Activated T-helper 9 cell treated with anti-CD3 and anti-CD28 coated beads, Interleukin-2, amount 50 U/mL, for 16 hours (primary cell): ENCODE results near the gene RAB10.
"Not testable (repeated sequence)": the region's sequence is repeated elsewhere in the genome, so short reads cannot be mapped to it uniquely, and the experiment has no call there.

Experiments used
- DNase-seq: peaks from one replicate; pipeline ENCODE4 v3.0.0-alpha.2; 2020; ENCODE audit warnings: low read depth

The RAB10 gene

DNA sequence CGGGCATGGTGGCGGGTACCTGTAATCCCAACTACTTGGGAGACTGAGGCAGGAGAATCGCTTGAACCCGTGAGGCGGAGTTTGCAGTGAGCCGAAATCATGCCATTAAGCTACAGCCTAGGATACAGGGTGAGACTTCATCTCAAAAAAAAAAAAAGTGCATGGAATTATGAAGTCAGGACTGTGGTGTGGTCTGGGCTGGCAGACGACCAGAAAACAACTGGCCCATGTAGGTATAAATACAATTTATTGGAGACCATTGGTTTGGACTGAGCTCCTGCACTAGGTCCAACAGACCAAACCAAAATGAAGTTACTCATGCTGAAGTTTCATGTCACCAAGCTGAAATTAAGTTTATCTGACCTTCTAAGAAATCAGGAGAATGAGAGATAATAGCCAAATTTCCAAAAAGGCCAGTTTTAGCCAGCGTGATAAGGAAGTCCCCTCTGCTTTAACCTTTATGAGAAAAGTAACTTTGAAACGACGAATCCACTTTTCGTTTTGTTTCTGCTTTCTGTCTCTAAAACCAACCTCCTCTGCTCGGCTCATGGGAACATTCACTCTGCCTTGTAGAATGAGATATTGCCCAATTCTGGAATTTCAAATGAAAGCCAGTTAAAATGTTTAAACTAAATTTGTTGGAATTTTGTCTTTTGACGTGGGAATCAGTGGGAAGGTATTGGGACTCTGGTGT is 17.7 kb upstream of the RAB10 start:
- no peak for DNase-seq

- not testable (repeated sequence) for DNase-seq
These were observed 17.2 kb upstream of the RAB10 start for GRCh38 chr2:26016706-26017045.

- DNase-seq, result no peak
These were observed 16.3 kb upstream of the RAB10 start for GRCh38 chr2:26017464-26018183.

DNA sequence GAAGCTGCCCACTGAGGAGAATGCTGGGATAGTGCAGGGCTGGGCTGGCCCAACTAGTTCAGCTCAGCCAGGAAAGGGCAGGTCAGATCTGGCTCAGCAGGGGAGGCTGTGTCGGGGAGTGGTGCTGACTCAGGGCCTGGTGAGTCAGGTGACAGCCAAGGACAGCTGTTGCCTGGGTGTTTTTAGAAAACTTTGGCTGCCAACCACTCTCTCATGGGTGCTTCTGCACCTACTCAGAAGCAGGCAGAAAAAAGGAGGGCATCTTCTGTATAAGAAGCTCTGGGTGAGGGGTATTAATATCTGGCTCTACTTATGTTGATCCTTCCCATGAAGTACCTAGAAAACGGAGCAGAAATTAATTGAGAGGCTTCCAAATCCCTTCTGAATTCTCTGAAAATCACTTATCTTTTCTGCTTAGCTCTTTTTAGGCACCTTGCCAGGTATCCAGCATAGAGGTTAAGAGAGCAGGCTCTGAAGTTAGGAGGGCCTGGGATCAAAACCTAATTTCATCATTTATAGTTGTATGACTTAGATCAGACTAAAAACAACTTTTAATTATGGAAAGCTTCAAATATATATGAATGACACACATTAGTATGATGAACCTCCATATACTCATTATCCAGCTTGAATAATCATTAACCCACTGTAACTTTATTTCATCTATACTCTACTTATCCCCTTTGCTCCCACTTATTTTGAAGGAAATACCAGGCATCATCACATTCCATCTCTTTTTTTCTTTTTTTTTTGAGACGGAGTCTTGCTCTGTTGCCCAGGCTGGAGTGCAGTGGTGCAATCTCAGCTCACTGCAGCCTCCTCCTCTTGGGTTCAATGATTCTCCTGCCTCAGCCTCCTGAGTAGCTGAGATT is 15.5 kb upstream of the RAB10 start:
- DNase-seq, result no peak

- no peak for DNase-seq
These were observed 13.6 kb upstream of the RAB10 start for GRCh38 chr2:26020231-26020640.

GRCh38 chr2:26024260-26024659 is 9.6 kb upstream of the RAB10 start:
- no peak for DNase-seq

DNA sequence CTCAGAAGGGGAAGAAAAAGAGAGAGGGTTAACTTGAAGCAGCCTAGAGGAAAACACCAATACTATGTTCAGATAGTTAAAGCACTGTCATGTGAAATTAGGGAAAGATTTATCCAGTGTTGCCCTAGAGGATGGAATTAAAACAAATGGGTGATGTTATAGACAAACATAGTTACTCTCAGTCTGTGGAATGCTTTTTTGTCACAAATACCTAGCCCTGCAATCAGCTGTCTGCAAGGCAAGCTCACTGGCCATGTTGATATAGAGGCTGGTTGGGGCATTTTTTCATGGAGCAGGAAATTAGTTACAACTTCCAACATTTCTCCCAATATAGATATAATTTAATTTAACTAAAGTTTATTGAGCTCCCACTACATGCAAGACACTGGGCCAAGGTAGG is 8.4 kb upstream of the RAB10 start:
- DNase-seq, result no peak

GRCh38 chr2:26028083-26028482 is 5.8 kb upstream of the RAB10 start:
- not testable (repeated sequence) for DNase-seq

- not testable (repeated sequence) for DNase-seq
These were observed 1.2 kb upstream of the RAB10 start for GRCh38 chr2:26032586-26033269.

DNA sequence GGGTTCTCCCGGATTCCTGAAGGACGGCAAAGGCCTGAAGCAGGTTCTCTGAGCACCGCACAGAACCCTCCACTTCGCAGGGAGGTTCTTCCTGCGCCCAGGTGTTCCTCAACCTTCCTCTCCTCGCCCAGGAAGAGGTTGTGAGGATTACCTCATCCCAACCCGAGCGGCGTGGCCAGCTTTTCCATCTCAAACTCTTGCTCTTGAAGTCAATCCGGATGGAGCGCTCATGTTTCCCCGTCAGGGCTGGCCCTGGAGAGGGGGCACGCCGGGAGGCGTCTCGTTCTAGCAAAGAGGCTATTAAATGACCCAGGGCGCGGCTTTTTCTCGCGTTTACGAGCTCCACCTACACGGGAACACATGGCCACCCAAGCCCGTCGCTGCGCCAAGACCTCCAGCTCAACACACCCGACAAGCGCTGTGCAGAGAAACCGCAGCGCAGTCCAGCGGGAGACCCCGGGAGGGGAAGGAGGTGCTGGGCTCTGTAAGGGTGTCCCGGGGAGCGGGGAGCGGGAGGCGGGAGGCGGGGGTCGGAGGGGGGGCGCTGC is 540 bp upstream of the RAB10 start:
- no peak for DNase-seq

- DNase-seq, result no peak
These were observed 731 bp downstream of the RAB10 start for GRCh38 chr2:26034637-26034992.

DNA sequence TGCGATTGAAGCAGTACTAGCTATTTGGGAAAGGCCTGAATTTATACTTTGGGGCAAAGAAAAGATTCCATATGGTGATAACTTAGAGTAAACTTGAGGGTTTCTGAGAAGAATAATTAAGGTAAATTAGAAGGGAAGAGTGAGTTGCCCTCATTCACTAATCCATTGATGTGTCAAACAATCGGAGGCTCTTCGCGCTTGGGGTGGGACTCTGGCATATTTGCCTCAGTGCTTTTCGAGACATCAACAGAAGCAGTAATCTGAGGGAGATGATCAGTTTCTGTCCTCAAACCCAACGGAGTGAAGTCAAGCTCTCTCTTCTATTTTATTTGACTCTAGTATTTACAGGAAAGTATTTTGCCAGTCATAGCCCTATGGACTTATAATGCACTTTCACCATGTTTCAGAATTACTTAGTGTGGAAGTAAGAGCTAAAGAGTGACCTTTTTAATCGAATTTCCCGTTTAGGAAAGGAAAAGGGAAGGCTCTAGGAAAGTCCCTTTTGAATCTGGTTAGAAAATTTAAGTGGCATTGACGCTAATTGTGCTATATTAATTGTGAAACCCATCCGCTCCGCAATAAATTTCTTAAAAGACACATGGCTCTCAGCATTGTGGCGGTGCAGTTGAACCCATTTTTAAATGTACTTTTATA is 1.3 kb downstream of the RAB10 start:
- DNase-seq, result no peak

- DNase-seq, result no peak
These were observed 5.9 kb downstream of the RAB10 start for GRCh38 chr2:26039603-26040323.

DNA sequence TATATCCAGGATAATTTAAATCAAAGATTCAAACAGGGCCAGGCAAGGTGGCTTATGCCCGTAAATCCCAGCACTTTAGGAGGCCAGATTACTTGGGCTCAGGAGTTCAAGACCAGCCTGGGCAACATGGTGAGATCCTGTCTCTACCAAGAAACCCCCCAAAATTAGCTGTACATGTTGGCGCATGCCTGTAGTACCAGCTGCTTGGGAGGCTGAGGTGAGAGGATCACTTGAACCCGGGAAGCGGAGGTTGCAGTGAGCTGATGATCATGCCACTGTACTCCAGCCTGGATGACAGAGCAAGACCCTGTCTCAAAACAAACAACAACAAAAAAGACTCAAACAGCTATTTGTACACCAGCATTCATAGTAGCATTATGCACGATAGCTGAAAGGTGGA is 9.2 kb downstream of the RAB10 start:
- DNase-seq, result no peak

GRCh38 chr2:26043862-26044696 is 10.2 kb downstream of the RAB10 start:
- DNase-seq, result no peak

- no peak for DNase-seq
These were observed 14.9 kb downstream of the RAB10 start for GRCh38 chr2:26048791-26049190.

DNA sequence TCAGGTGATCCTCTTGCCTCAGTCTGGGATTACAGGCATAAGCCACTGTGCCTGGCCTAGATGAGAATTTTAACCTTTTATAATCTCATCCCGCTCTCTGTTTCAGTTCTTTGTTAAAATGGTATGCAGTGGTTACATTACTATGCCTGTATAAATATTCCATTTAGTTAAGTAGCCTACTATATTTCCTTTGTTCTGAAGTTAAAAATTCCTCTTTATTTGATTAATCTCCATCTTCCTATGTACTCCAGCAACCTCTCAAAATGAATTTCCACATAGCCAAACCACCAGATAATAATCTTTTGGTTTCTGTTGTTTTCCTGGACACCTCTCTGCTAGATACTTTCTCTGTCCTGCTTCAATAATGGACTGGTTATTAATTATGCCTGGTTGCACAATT is 15.8 kb downstream of the RAB10 start:
- no peak for DNase-seq

DNA sequence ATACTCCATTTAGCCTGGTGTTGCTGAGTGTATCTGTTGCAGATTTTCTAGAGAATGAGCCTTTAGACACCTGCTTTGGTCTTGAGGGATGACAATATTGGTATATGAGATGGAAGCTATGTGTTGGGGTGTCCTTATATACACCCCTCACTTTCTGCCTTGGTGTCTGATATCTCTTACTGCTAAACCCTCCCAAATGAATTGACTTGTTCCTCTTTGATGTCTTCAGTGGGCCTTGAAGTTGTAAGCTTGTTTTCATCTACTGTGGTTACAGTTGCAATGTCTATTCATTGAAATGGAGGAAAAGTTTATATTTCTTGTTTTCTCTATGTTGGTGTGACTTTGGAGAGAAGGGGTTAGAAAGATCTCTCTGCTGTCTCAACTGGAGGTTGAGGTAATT is 18.9 kb downstream of the RAB10 start:
- DNase-seq, result no peak

DNA sequence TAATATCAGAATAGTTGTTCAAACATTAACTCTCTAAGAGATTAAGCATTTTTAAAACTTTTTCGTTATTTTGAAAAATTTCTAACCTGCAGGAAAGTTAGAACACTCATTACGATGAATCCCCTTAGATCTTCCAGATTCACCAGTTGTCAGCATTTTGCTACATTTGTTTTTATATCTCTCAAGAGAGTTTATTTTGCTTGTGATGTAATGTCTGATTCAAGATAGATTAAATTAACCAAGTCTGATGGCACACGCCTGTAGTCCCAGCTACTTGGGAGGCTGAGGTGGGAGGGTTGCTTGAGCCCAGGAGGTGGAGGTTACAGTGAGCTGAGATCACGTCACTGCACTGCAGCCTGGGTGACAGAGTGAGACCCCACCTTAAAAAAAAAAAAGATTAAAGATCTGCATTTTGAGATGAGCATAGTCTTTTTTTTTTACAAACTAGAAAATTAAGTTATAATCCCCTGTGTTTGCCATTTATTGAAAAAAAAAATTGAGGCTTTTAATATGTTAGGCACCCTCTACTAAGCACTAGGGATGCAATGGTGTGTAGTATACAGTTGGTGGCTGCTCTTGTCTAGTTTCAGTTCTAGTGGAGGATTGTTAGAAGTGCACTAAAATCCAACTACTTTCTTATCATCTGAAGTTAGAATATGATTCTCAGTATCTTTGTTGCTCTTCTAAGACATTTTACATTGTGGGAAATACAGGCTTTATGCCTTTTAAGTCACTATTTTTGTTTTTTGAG is 20.9 kb downstream of the RAB10 start:
- DNase-seq, result no peak
